Measurements from ENCODE around the gene GPNMB.
"Not testable (repeated sequence)": the region's sequence is repeated elsewhere in the genome, so short reads cannot be mapped to it uniquely, and the experiment has no call there.

The GPNMB gene

GRCh38 chr7:23218196-23218595 is 28.4 kb upstream of the GPNMB start:
- TF ChIP-seq CTCF (IDR thresholded peaks at IDR 0.05; ENCODE audit: low read depth, low read length) (no peak), MAX (IDR thresholded peaks at IDR 0.05; ENCODE audit: low read depth, low read length) (no peak), POLR2A (IDR thresholded peaks at IDR 0.05; ENCODE audit: extremely low read depth, insufficient read length) (no peak), MYC (IDR thresholded peaks at IDR 0.05; ENCODE audit: low read depth, low read length) (no peak)
- no peak for DNase-seq (ENCODE audit: low read depth)
- H3K4me3 ChIP-seq (ENCODE audit: low read depth, low read length), result no peak overlapping the region

- TF ChIP-seq POLR2A (IDR thresholded peaks at IDR 0.05; ENCODE audit: extremely low read depth, insufficient read length), result no peak
- no peak for TF ChIP-seq MYC (IDR thresholded peaks at IDR 0.05; ENCODE audit: low read depth, low read length)
- TF ChIP-seq CTCF (IDR thresholded peaks at IDR 0.05; ENCODE audit: low read depth, low read length), result no peak
- TF ChIP-seq MAX (IDR thresholded peaks at IDR 0.05; ENCODE audit: low read depth, low read length), result no peak
- no peak overlapping the region for H3K4me3 ChIP-seq (ENCODE audit: low read depth, low read length)
- no peak for DNase-seq (ENCODE audit: low read depth)
Measured at GRCh38 chr7:23220690-23221305, 25.8 kb upstream of the GPNMB start.

- DNase-seq (ENCODE audit: low read depth), result no peak
- TF ChIP-seq CTCF (IDR thresholded peaks at IDR 0.05; ENCODE audit: low read depth, low read length), result no peak
- no peak for TF ChIP-seq MYC (IDR thresholded peaks at IDR 0.05; ENCODE audit: low read depth, low read length)
- TF ChIP-seq POLR2A (IDR thresholded peaks at IDR 0.05; ENCODE audit: extremely low read depth, insufficient read length), result no peak
- TF ChIP-seq MAX (IDR thresholded peaks at IDR 0.05; ENCODE audit: low read depth, low read length), result no peak
- H3K4me3 ChIP-seq (ENCODE audit: low read depth, low read length), result no peak overlapping the region
Measured at GRCh38 chr7:23222439-23223030, 24.0 kb upstream of the GPNMB start.

GRCh38 chr7:23224364-23224763 is 22.2 kb upstream of the GPNMB start:
- not testable (repeated sequence) for DNase-seq (ENCODE audit: low read depth); H3K4me3 ChIP-seq (ENCODE audit: low read depth, low read length)

GRCh38 chr7:23226844-23227450 is 19.6 kb upstream of the GPNMB start:
- TF ChIP-seq CTCF (IDR thresholded peaks at IDR 0.05; ENCODE audit: low read depth, low read length) (no peak), MYC (IDR thresholded peaks at IDR 0.05; ENCODE audit: low read depth, low read length) (no peak), MAX (IDR thresholded peaks at IDR 0.05; ENCODE audit: low read depth, low read length) (no peak), POLR2A (IDR thresholded peaks at IDR 0.05; ENCODE audit: extremely low read depth, insufficient read length) (no peak)
- DNase-seq (ENCODE audit: low read depth), result no peak
- H3K4me3 ChIP-seq (ENCODE audit: low read depth, low read length), result no peak overlapping the region

- DNase-seq (ENCODE audit: low read depth), result no peak
- H3K4me3 ChIP-seq (ENCODE audit: low read depth, low read length), result no peak overlapping the region
- TF ChIP-seq MYC (IDR thresholded peaks at IDR 0.05; ENCODE audit: low read depth, low read length), result no peak
- TF ChIP-seq MAX (IDR thresholded peaks at IDR 0.05; ENCODE audit: low read depth, low read length), result no peak
- TF ChIP-seq POLR2A (IDR thresholded peaks at IDR 0.05; ENCODE audit: extremely low read depth, insufficient read length), result no peak
- TF ChIP-seq CTCF (IDR thresholded peaks at IDR 0.05; ENCODE audit: low read depth, low read length), result no peak
Measured at GRCh38 chr7:23228412-23228811, 18.2 kb upstream of the GPNMB start.
